Measurements from ENCODE around the gene GTF2B. TPM values are rescaled to one million over a fixed set of nuclear protein-coding genes. Genes with fewer than 3 reads are reported as not detected.
"Not testable (repeated sequence)": the region's sequence is repeated elsewhere in the genome, so short reads cannot be mapped to it uniquely, and the experiment has no call there.

Gene GTF2B
- total RNA-seq, 1 experiment from 2014 or later, result 38.4 TPM

DNA sequence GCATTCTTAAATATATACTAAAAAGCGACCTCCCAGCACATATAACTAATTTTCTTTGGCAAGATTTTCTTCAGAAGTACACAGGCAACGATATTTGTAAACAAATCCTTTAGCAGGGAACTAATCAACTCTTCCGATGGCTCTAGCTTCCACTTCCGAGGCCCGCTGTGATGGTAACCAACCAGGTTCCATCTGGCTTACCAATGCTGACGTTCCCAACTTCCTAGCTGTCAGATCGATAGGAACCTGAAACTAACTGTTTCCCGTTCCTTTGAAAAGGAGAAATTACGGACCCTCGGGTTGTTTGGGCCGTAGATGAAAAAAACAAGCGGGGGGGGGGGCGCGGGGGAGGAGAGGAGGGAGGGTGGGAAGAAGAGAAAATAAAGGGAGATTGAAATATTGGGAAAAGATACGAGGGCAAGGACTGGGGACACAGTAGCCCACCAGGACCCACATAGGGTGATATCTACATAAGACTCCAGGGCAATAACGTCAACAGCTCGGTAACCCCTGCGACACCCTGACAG lies 513 bp downstream of the GTF2B start:
- DNase-seq (ENCODE audit: low read depth), result no peak
- in situ Hi-C loops (cut with HindIII; ENCODE audit: low pct_unique_long_range_greater_than_20kb, low sequenced_read_pairs), result no loop called here

GRCh38 chr1:88890131-88890530 lies 1.2 kb downstream of the GTF2B start:
- in situ Hi-C loops (cut with HindIII; ENCODE audit: low pct_unique_long_range_greater_than_20kb, low sequenced_read_pairs), result no loop called here
- DNase-seq (ENCODE audit: low read depth), result no peak

- in situ Hi-C loops (cut with HindIII; ENCODE audit: low pct_unique_long_range_greater_than_20kb, low sequenced_read_pairs), result no loop called here
- DNase-seq (ENCODE audit: low read depth), result no peak
Measured at GRCh38 chr1:88888750-88889149, 2.6 kb downstream of the GTF2B start.

DNA sequence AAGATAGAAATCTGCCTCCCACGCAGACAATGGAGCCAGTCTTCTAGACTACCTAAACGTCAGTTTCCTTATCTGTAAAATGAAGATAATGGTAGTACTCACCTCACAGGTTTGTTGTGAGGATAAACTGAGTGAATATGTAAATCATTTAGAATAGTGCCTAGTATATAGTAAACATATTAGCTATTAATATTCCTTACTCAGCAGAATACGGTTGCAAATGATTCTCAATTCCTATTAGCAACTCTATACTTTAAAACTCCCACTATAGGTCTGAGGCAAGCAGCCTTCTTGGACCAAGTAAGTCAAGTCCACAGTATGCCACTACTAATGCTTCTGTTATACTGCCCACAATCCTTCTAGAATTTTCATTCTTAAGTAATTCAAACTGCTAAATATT lies 5.4 kb downstream of the GTF2B start:
- DNase-seq (ENCODE audit: low read depth), result no peak
- in situ Hi-C loops (cut with HindIII; ENCODE audit: low pct_unique_long_range_greater_than_20kb, low sequenced_read_pairs), result no loop called here

GRCh38 chr1:88883156-88883555 lies 8.2 kb downstream of the GTF2B start:
- no peak for DNase-seq (ENCODE audit: low read depth)
- in situ Hi-C loops (cut with HindIII; ENCODE audit: low pct_unique_long_range_greater_than_20kb, low sequenced_read_pairs), result no loop called here

- in situ Hi-C loops (cut with HindIII; ENCODE audit: low pct_unique_long_range_greater_than_20kb, low sequenced_read_pairs), result not testable (repeated sequence)
Measured at GRCh38 chr1:88880717-88881116, 10.7 kb downstream of the GTF2B start.

DNA sequence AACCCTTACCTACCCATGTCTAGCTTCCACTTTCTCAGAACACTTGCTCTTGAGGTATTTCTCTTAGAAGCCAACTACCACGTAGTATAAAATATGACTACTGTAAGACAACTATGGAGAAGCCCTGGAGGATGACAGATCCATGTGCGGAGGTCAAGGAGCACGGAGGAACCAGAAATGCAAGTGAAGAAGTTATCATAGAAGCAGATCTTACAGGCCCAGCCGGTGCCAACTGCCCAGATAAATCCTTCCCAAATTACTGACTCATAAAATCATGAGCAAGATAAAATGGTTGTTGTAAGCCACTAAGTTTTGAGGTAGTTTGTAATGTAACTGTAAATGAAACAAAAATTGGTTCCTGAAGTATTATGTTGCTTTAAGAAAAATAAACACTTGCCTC lies 12.6 kb downstream of the GTF2B start:
- DNase-seq (ENCODE audit: low read depth), result no peak
- in situ Hi-C loops (cut with HindIII; ENCODE audit: low pct_unique_long_range_greater_than_20kb, low sequenced_read_pairs), result no loop called here

More at GRCh38 chr1:88880717-88881116, 10.7 kb downstream of the GTF2B start:
- DNase-seq (ENCODE audit: low read depth), result not testable (repeated sequence)

DNA sequence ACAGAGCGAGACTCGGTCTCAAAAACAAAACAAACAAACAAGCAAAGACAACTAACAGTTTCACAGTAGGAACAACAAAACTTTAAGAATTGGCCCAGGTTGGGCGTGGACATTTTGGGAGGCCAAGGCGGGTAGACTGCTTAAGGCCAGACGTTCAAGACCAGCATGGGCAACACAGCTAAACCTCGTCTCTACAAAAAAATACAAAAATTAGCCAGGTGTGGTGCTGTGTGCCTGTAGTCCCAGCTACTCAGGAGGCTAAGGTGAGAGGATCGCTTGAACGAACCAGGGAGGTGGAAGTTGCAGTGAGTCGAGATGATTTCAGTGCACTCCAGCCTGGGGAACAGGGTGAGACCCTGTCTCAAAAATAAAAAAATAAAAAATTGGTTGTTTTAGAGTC lies 13.5 kb downstream of the GTF2B start:
- no peak for DNase-seq (ENCODE audit: low read depth)
- in situ Hi-C loops (cut with HindIII; ENCODE audit: low pct_unique_long_range_greater_than_20kb, low sequenced_read_pairs), result no loop called here

GRCh38 chr1:88877382-88877825 lies 14.0 kb downstream of the GTF2B start:
- DNase-seq (ENCODE audit: low read depth), result no peak
- in situ Hi-C loops (cut with HindIII; ENCODE audit: low pct_unique_long_range_greater_than_20kb, low sequenced_read_pairs), result no loop called here

DNA sequence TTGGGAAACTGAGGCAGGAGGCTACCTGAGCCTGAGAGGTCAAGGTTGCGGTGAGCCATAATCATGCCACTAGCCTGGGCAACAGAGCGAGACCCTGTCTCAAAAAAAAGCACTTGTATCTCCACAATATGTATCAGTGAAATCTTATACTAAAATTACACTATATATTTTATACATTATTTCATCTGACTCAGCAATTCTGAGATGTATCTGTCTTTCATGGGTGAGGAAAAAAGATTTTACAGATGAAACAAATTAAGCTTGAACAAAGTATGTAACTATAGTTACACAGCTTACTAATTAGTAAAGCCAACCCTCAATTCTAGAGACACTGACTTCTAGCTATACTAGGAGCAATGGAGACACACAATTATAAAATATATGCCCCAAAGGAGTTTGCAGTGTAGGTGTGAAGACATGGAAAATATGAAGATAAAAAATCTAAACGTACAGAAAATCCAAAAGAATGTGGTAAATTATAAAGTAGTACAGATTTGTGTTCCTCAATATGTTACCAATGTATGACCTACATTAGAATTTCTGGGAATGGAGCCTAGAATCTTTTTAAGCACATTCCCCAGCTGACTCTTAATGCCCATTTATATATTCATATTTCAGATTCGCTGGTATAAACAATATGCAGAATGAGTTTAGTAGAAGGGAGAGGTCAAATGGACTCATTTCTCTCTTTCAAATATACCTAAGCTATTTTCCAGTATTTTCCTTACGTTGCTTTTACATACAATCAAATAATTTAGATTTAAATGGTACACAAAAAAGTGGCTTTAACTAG lies 14.6 kb downstream of the GTF2B start:
- DNase-seq (ENCODE audit: low read depth), result no peak
- in situ Hi-C loops (cut with HindIII; ENCODE audit: low pct_unique_long_range_greater_than_20kb, low sequenced_read_pairs), result no loop called here

DNA sequence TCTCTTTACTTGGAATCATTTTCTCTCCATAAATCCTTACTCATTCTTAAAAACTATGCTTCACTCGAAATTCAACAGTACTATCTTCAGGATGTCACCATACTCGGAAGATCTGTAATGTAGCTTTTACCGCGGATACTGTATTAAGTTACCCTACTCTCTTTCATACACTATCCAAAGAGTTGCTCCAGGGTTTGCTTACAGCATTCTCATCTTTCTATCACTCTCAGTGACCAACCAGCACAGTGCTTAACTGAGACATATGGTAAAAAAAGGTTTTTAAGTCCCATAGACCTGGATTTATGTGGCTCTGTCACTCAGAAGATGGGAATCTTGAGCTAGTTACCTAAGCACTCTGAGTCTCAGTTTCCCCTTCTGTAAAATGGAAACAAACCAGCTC lies 15.8 kb downstream of the GTF2B start:
- DNase-seq (ENCODE audit: low read depth), result no peak
- in situ Hi-C loops (cut with HindIII; ENCODE audit: low pct_unique_long_range_greater_than_20kb, low sequenced_read_pairs), result no loop called here

DNA sequence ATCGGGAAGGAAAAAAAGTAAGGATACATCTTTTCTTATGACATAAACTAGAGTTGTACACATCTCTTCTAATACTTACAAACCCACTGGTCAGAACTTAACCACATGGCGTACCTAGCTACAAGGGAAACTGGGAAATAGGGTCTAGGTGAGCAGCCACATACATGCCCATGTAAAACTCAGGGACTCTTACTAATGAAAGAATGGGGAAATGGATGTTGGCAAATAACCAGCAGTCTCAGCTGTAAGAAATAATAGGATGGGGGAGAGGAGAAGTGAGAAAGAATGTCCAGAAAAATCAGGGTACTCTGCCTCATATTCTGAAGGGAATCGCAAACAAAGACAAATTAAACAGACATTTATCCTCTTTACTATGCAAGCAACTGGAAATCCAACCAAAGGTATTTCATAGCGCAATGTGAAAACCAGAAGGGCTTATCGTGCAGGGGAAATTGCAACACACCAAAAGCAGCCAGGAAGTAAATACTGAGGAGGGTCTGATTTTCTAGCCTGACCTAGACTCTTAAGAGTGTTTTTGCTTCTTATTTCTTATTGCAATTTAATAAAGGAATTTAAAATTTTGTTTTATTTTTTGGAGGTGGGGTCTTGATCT lies 17.5 kb downstream of the GTF2B start:
- DNase-seq (ENCODE audit: low read depth), result no peak
- in situ Hi-C loops (cut with HindIII; ENCODE audit: low pct_unique_long_range_greater_than_20kb, low sequenced_read_pairs), result no loop called here

GRCh38 chr1:88869644-88870043 lies 21.7 kb downstream of the GTF2B start:
- in situ Hi-C loops (cut with HindIII; ENCODE audit: low pct_unique_long_range_greater_than_20kb, low sequenced_read_pairs); DNase-seq (ENCODE audit: low read depth): not testable (repeated sequence)

GRCh38 chr1:88867743-88868521 lies 23.4 kb downstream of the GTF2B start:
- in situ Hi-C loops (cut with HindIII; ENCODE audit: low pct_unique_long_range_greater_than_20kb, low sequenced_read_pairs), result no loop called here
- no peak for DNase-seq (ENCODE audit: low read depth)

DNA sequence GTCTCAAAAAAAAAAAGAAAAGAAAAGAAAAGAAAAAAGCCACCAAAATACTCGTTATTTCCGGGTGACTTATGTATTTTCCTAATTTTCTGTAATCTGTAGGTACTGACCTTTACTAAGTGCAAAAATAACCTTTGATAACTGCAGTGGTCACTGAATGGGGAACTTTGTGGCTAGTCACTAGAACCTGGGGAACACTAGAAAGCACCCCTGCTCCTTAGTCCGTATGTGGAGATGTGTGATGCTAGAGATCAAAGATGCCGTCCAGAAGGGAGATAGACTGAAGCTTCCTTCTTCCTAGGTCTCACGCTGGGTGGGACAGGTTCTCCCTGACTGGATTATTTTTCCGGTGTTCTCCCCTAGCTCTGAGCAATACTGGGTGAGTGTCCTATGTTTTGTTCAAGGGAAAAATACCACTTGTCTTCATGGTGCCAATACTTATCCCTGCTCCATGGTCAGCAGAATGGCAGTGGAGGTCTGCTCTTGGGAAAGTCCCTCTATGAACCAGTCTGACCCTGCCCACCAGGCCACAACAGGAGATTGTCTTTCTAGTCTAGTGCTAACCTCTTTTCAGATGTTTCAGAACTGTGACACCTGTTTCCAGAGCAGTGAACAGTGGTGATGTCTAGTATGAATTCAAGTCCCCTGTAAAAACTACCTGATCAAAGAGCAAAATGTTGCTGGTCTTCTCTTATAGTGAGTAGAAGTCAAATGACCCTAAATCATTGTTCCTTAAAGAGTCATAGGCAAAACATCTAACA lies 39.9 kb downstream of the GTF2B start:
- no peak for DNase-seq (ENCODE audit: low read depth)
- in situ Hi-C loops (cut with HindIII; ENCODE audit: low pct_unique_long_range_greater_than_20kb, low sequenced_read_pairs), result no loop called here

DNA sequence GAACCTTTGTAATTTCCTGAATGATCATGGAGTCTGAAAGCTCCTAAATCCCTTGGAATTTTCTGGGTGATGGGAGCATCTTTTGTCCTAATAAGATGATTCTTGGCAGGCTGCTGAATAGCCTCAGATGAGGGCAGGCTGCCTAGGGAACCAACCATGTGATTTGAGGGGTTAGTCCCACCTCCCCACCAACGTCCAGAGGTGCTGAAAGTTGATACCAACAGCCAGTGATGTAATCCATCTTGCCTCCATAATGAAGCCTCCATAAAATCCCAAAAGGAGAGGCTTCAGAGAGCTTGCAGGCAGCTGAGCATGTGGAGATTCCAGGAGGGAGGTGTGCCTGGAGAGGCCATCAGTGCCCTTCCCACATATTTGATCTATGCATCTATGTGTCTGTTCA lies 43.7 kb downstream of the GTF2B start:
- DNase-seq (ENCODE audit: low read depth), result no peak
- in situ Hi-C loops (cut with HindIII; ENCODE audit: low pct_unique_long_range_greater_than_20kb, low sequenced_read_pairs), result no loop called here

GRCh38 chr1:88825721-88826120 lies 65.6 kb downstream of the GTF2B start:
- in situ Hi-C loops (cut with HindIII; ENCODE audit: low pct_unique_long_range_greater_than_20kb, low sequenced_read_pairs), result no loop called here
- DNase-seq (ENCODE audit: low read depth), result no peak

DNA sequence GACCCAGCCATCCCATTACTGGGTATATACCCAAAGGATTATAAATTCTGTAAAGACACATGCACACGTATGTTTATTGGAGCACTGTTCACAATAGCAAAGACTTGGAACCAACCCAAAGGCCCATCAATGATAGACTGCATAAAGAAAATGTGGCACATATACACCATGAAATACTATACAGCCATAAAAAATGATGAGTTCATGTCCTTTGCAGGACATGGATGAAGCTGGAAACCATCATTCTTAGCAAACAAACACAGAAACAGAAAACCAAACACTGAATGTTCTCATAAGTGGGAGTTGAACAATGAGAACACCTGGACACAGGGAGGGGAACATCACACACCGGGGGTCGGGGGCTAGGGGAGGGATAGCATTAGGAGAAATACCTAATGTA lies 71.7 kb downstream of the GTF2B start:
- DNase-seq (ENCODE audit: low read depth); in situ Hi-C loops (cut with HindIII; ENCODE audit: low pct_unique_long_range_greater_than_20kb, low sequenced_read_pairs): not testable (repeated sequence)
